ENCODE results near the gene DOK7. TPM values are rescaled to one million over a fixed set of nuclear protein-coding genes. Genes with fewer than 3 reads are reported as not detected.
"Not testable (repeated sequence)": the region's sequence is repeated elsewhere in the genome, so short reads cannot be mapped to it uniquely, and the experiment has no call there.

DOK7 gene
- total RNA-seq, 1 donor from 2014 or later, result 0.36 TPM

- ATAC-seq, result peak; percentile 57
These were observed 20.0 kb upstream of the DOK7 start for GRCh38 chr4:3442959-3443749.

DNA sequence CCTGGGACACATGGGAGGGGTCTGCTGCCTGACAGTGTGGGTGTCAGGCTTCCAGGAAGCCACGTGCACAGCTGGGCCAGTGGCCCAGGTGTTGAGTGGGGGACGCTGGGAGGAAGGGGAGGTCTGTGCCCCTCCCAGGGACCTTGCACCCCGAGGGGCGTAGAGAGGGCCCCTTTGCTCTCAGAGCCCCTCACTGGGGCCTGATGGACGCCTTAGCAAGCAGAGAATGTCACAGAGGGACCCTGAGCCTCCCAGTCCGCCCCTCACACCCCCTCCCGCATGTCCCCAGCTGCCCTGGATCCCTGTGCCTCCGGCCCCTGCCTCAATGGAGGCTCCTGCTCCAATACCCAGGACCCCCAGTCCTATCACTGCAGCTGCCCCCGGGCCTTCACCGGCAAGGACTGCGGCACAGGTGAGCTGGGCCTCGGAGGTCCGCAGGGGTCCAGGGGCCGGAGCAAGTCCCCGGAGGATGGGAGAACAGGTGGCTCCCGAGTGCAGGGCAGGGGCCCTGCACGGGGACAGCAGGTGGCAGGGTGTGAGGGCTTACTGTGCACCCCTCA lies 19.3 kb upstream of the DOK7 start:
- no peak for ATAC-seq

- no peak for ATAC-seq
These were observed 18.6 kb upstream of the DOK7 start for GRCh38 chr4:3444351-3445110.

GRCh38 chr4:3445111-3445820 lies 17.8 kb upstream of the DOK7 start:
- no peak for ATAC-seq

DNA sequence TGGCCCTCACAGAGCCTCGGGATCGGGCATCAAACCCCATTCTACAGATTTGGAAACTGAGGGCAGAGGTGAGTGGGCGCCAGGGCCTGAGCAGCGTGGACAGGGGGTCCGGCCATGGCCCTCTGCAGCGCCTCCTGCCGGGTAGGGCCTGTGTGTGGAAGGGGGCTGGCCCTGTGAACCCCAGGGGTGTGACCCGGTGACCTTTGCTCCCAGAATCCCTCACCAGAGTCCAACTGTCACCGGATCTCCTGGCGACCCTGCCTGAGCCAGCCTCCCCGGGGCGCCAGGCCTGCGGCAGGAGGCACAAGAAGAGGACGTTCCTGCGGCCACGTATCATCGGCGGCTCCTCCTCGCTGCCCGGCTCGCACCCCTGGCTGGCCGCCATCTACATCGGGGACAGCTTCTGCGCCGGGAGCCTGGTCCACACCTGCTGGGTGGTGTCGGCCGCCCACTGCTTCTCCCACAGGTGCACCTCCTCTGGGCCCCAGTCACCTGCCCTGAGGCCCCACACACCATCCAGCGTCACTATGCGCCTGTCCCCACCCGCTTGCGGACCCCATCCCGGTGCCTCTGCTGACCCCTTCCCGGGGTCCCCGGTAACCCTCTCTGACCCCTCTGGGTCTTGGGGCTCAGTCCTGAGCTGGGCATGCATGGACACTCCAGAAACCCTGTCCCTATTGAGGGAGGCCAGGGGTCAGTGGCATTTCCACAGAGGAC lies 17.1 kb upstream of the DOK7 start:
- ATAC-seq, result no peak

- ATAC-seq, result no peak
These were observed 16.3 kb upstream of the DOK7 start for GRCh38 chr4:3446631-3447320.

DNA sequence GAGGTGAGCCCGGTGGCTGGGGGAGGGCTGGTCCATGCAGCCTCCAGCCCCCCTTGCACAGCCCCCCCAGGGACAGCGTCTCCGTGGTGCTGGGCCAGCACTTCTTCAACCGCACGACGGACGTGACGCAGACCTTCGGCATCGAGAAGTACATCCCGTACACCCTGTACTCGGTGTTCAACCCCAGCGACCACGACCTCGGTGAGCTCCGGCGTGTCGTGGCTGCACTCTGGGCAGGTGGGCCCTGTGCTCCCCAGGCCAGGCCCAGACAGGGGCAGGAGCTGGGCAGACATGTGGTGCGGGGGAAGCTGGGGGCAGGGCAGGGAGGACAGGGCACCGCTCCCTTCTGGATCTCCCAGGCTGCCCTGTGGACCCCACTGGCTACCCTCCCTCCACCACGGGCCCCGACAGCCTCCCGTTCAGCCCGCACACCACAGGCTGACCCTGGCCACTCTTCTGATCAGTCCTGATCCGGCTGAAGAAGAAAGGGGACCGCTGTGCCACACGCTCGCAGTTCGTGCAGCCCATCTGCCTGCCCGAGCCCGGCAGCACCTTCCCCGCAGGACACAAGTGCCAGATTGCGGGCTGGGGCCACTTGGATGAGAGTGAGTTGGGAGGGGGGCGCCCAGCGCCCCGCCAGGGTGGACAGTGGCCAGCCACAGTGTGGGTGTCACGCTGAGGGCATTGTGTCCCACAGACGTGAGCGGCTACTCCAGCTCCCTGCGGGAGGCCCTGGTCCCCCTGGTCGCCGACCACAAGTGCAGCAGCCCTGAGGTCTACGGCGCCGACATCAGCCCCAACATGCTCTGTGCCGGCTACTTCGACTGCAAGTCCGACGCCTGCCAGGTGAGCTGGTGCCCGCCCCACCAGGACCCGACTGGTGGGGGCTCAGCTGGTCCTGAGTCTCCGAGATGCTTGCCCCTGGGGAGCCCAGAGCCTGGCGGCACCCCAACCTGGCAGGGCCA lies 15.4 kb upstream of the DOK7 start:
- no peak for ATAC-seq

DNA sequence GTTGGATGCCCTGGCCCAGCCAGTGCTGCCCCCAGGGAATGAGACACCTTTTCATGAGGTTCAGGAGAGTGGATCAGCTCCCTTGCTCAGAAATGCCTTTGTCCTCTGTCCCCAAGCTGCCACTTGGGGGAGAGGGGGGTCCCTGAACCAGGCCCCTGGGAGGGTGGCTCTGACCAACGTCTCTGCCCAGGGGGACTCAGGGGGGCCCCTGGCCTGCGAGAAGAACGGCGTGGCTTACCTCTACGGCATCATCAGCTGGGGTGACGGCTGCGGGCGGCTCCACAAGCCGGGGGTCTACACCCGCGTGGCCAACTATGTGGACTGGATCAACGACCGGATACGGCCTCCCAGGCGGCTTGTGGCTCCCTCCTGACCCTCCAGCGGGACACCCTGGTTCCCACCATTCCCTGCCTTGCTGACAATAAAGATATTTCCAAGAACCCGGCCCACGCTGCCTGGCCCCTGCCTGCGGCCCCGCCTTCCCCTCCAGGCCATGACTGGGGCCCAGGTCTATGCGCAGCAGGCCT lies 14.0 kb upstream of the DOK7 start:
- ATAC-seq, result no peak

GRCh38 chr4:3449574-3450534 lies 13.3 kb upstream of the DOK7 start:
- ATAC-seq, result no peak

DNA sequence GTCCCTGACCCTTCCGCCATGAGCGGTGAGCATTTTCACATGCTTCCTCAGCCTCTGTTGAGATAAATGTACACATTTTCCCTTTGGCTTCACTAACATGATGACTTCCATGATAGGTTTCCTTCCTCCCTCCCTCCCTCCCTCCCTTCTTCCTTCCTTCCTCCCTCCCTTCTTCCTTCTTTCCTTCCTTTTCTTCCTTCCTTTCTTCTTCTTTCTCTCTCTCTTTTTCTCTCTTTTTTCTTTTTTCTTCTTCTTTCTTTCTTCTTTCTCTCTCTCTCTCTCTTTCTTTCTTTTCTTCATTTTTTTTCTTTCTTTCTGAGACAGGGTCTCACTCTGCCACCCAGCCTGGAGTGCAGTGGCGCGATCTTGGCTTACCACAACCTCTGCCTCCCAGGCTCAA lies 12.5 kb upstream of the DOK7 start:
- ATAC-seq, result no peak

DNA sequence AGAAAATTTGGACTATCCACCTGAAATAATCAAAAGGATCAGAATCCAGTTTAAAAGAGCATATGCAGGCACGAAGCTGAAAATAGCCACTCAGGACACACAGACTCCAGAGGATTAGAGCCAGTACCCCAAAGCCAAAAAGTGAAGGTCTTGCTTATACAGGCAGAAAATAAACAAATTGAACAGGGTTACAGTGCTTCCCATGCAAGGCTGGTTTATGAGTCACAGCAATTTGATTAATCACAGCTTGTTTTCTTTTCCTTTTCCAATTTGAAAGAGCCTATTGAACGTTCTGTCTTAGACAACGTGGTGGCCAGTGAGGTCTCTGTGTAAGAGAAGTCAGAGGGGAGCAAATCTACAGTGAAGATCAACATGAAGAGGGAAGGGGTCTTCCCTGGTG lies 11.2 kb upstream of the DOK7 start:
- peak; percentile 38 for ATAC-seq

- no peak for ATAC-seq
These were observed 10.7 kb upstream of the DOK7 start for GRCh38 chr4:3452376-3452775.

GRCh38 chr4:3455596-3455995 lies 7.5 kb upstream of the DOK7 start:
- ATAC-seq, result not testable (repeated sequence)

- no peak for ATAC-seq
These were observed 4.7 kb upstream of the DOK7 start for GRCh38 chr4:3458371-3458770.

- ATAC-seq, result not testable (repeated sequence)
These were observed 4.0 kb upstream of the DOK7 start for GRCh38 chr4:3459156-3459555.

DNA sequence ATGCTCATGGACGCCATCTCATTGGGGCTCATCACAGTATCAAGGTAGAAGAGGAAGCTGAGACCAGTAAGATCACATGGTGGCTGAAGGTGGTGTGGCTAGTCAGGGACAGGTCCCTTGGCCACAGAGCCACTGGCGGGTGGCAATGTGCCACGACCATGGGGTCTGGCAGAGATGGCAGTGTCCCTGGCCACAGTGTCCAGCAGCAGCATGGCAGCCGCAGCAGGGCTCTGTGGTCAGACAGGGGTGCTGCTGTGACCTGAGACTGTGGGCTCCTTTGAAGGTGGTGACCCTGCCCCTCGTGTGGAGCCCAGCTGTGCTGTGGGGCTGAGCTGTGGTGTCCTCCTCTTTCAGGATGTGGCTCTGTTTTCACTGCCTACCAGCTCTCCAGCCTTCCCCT lies 2.2 kb upstream of the DOK7 start:
- no peak for ATAC-seq

DNA sequence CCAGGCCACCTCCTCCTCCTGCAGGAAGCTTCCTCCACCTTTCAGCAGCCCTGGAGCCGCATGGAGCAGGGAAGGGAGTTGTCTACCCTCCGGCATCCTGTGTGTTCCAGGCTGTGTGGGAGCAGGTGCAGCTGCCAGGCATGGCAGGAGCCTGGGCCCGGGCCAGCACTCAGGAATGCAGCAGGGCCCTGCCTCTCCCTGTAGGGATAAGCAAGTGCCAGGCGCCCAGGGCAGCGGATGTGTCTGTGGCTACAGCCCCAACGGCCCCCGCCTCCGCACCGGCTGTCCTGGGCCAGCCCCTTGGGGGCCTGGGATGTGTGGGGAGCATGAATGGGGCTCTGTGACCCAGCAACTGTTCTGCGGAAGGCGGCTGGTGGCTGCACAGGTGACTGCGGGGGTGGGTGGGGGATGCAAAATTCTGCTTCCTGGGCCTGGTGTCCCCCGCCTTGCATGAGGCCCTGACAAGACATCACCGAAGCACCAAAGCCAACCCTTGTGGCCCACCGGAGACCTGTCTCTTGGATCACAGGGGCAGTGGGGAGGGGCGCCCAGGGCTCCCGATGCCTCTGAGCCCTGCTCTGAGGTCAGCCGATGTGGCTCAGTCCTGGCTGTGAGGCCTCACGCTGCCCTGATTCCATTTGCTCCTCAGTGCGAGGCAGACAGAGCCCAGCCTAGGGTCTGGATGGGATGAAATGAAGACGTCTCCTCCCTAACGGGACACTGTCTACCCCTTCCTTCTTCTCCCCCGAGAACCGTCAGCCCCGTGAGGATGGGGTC lies 1.4 kb upstream of the DOK7 start:
- peak; percentile 77 for ATAC-seq

- no peak for ATAC-seq
These were observed 751 bp upstream of the DOK7 start for GRCh38 chr4:3462321-3462789.
